Upper lobe of left lung (tissue), 6 donors: ENCODE measurements around the gene CNN2. TPM values are rescaled to one million over a fixed set of nuclear protein-coding genes. Genes with fewer than 3 reads are reported as not detected.

Source experiments
- ATAC-seq, 2 donors: fragments of 200-7000 bp; cut with Tn5 transposase; one replicate each; pipeline ENCODE4 v1.9.1; 2022; ENCODE audit warnings: mild to moderate bottlenecking in 2 of 2, moderate library complexity in 2 of 2; ENCODE audit not compliant: low FRiP score in 2 of 2
- DNase-seq, 2 donors: peaks; one replicate each; pipeline ENCODE4 v3.0.0-alpha.2; 2019 to 2020
- H3K27ac ChIP-seq, 4 donors: fragments of 200-600 bp; sonication (generic); one replicate each; pipeline ENCODE4 v1.5.1; 2016 to 2019
- H3K27me3 ChIP-seq, 4 donors: fragments of 200-600 bp; sonication (generic); one replicate each; pipeline ENCODE4 v1.5.1; 2017 to 2019
- H3K36me3 ChIP-seq, 4 donors: fragments of 200-600 bp; sonication (generic); one replicate each; pipeline ENCODE4 v1.5.1; 2016 to 2019
- H3K4me1 ChIP-seq, 4 donors: fragments of 200-600 bp; sonication (generic); one replicate each; pipeline ENCODE4 v1.5.1; 2018 to 2019
- H3K4me3 ChIP-seq, 4 donors: fragments of 200-600 bp; sonication (generic); one replicate each; pipeline ENCODE4 v1.5.1; 2017 to 2019; ENCODE audit warnings: mild to moderate bottlenecking in 2 of 4, moderate library complexity in 1 of 4
- H3K9me3 ChIP-seq, 4 donors: fragments of 200-600 bp; sonication (generic); one replicate each; pipeline ENCODE4 v1.5.1; 2018 to 2019
- CTCF ChIP-seq, 6 experiments: fragments of 450-650 bp in 4 of 6; fragments of 200-600 bp in 2 of 6; sonication (generic) in 2 of 6; IDR thresholded peaks; one replicate each; pipeline ENCODE4 v1.5.1; 2016 to 2019; ENCODE audit warnings: antibody characterized with exemption in 6 of 6
- EP300 ChIP-seq, 4 donors: sonication (generic); formaldehyde crosslinking; IDR thresholded peaks; one replicate each; pipeline ENCODE4 v1.5.1; 2017; ENCODE audit warnings: antibody characterized with exemption in 4 of 4, control low read depth in 2 of 4
- POLR2A ChIP-seq, 4 donors: fragments of 450-650 bp; IDR thresholded peaks; one replicate each; pipeline ENCODE4 v1.5.1; 2016 to 2017; ENCODE audit warnings: antibody characterized with exemption in 4 of 4, mild to moderate bottlenecking in 2 of 4
- POLR2AphosphoS5 ChIP-seq, 2 donors: sonication (generic); formaldehyde crosslinking; IDR thresholded peaks; one replicate each; pipeline ENCODE4 v1.5.1; 2017; ENCODE audit warnings: antibody characterized with exemption in 2 of 2
- WGBS, 2 donors: methylation state at CpG; one replicate each; pipeline ENCODE4 v1.1.5; 2017 to 2018; 5-methylcytosine and 5-hydroxymethylcytosine counted together
- total RNA-seq, 6 donors: library from RNA; depleted of rRNA in 4 of 6; stranded (reverse); fragments of >200 nt in 4 of 6; gene quantifications; one replicate each; pipeline versions ENCODE4 v1.1.0 to v1.2.1, GENCODE V29; 2016 to 2021
- donor health status: DM: no; HTN: no; CAD: no; lungs with moderate emphysema.
- donor health status: DM: no; HTN: yes; CAD: no; lungs with severe emphysema.

The CNN2 gene
- total RNA-seq, 6 donors from 2014 or later: 98.1 to 262 (median 164) TPM

GRCh38 chr19:1062387-1063029, 36.1 kb downstream of the CNN2 start:
- Histone ChIP-seq H3K36me3 (peaks cover 0 to 5% (median 0%) of the 10 kb centered on the region in 4 donors), H3K27ac (no peak overlapping the region), H3K4me3 (no peak overlapping the region), H3K27me3 (peaks cover 0 to 3% (median 0%) of the 10 kb centered on the region in 4 donors), H3K9me3 (peaks cover 11 to 14% (median 12%) of the 10 kb centered on the region in 4 donors), H3K4me1 (peaks cover 33 to 43% (median 38%) of the 10 kb centered on the region in 4 donors)
- ATAC-seq: no peak
- 86 to 94% methylated on average over 17 of the region's 17 CpGs for WGBS, 2 donors
- DNase-seq: no peak
- TF ChIP-seq POLR2AphosphoS5 (IDR thresholded peaks at IDR 0.05): no peak
- TF ChIP-seq POLR2A (IDR thresholded peaks at IDR 0.05): no peak
- no peak for TF ChIP-seq CTCF (IDR thresholded peaks at IDR 0.05)
- no peak for TF ChIP-seq EP300 (IDR thresholded peaks at IDR 0.05)

GRCh38 chr19:1063030-1063908, 36.9 kb downstream of the CNN2 start:
- 75 to 84% methylated on average over 15 to 32 of the region's 37 CpGs for WGBS, 2 donors

GRCh38 chr19:1063909-1064660, 37.7 kb downstream of the CNN2 start:
- peaks cover 0 to 3% (median 0%) of the 10 kb centered on the region in 4 donors for H3K27me3 ChIP-seq
- H3K27ac ChIP-seq: peak overlapping the region in 1 of 4 donors; percentile 91
- H3K36me3 ChIP-seq: no peaks in the 10 kb centered on the region
- no peaks in the 10 kb centered on the region for H3K9me3 ChIP-seq
- H3K4me3 ChIP-seq: peak overlapping the region in 2 of 4 donors; percentile 68 to 75
- DNase-seq (peak in 1 of 2 donors; percentile 80), ATAC-seq (no peak)
- H3K4me1 ChIP-seq: peaks cover 44 to 59% (median 54%) of the 10 kb centered on the region in 4 donors
- 74 to 89% methylated on average over 37 of the region's 37 CpGs for WGBS, 2 donors
- TF ChIP-seq POLR2AphosphoS5 (IDR thresholded peaks at IDR 0.05) (no peak), POLR2A (IDR thresholded peaks at IDR 0.05) (no peak), CTCF (IDR thresholded peaks at IDR 0.05) (no peak), EP300 (IDR thresholded peaks at IDR 0.05) (no peak)

More at GRCh38 chr19:1063030-1063908, 36.9 kb downstream of the CNN2 start:
- peaks cover 36 to 51% (median 46%) of the 10 kb centered on the region in 4 donors for H3K4me1 ChIP-seq
- H3K4me3 ChIP-seq: no peak overlapping the region
- ATAC-seq (no peak), DNase-seq (peak; percentile 55 to 88)
- H3K27me3 ChIP-seq: peaks cover 0 to 3% (median 0%) of the 10 kb centered on the region in 4 donors
- H3K36me3 ChIP-seq: peaks cover 0 to 5% (median 0%) of the 10 kb centered on the region in 4 donors
- peaks cover 4 to 6% (median 5%) of the 10 kb centered on the region in 4 donors for H3K9me3 ChIP-seq
- no peak overlapping the region for H3K27ac ChIP-seq
- no peak for TF ChIP-seq POLR2A (IDR thresholded peaks at IDR 0.05)
- TF ChIP-seq EP300 (IDR thresholded peaks at IDR 0.05): no peak
- TF ChIP-seq POLR2AphosphoS5 (IDR thresholded peaks at IDR 0.05): no peak
- TF ChIP-seq CTCF (IDR thresholded peaks at IDR 0.05): no peak

- Histone ChIP-seq H3K4me3 (peak overlapping the region in 3 of 4 donors; percentile 13 to 75 (median 68)), H3K36me3 (no peaks in the 10 kb centered on the region), H3K27ac (peak overlapping the region; percentile 80 to 96 (median 90)), H3K9me3 (no peaks in the 10 kb centered on the region), H3K27me3 (peaks cover 0 to 3% (median 0%) of the 10 kb centered on the region in 4 donors), H3K4me1 (peaks cover 50 to 67% (median 62%) of the 10 kb centered on the region in 4 donors)
- WGBS, 2 donors: 21 to 25% methylated on average over 13 to 26 of the region's 60 CpGs
- ATAC-seq (peak; percentile 76 to 83), DNase-seq (peak; percentile 78 to 96)
- TF ChIP-seq CTCF (IDR thresholded peaks at IDR 0.05): peak; percentile 94 to 99 (median 96)
- no peak for TF ChIP-seq POLR2A (IDR thresholded peaks at IDR 0.05)
- peak; percentile 15 to 34 for TF ChIP-seq POLR2AphosphoS5 (IDR thresholded peaks at IDR 0.05)
Measured at GRCh38 chr19:1064661-1065605, 38.5 kb downstream of the CNN2 start.
